Measurements from ENCODE around the gene LRATD1. TPM values are rescaled to one million over a fixed set of nuclear protein-coding genes. Genes with fewer than 3 reads are reported as not detected.
A peak's percentile ranks its signal among the peaks of the same experiment; 100 is the strongest.

Gene LRATD1
- polyA plus RNA-seq, 1 donor from 2014 or later = 81.4 TPM

- no peaks in the 10 kb centered on the region for H4K20me1 ChIP-seq (ENCODE audit: insufficient read depth)
- TF ChIP-seq TAF1 (IDR thresholded peaks at IDR 0.05; ENCODE audit: low read depth) (peak; percentile 28), POLR2AphosphoS5 (IDR thresholded peaks at IDR 0.05) (peak; percentile 37), EP300 (conservative IDR thresholded peaks at IDR 0.05; ENCODE audit: poor library complexity, severe bottlenecking) (no peak), RAD21 (conservative IDR thresholded peaks at IDR 0.05) (peak; percentile 3), EZH2 (IDR thresholded peaks at IDR 0.05; ENCODE audit: borderline replicate concordance, insufficient read depth, low read length, poor library complexity, severe bottlenecking) (no peak), SMC3 (conservative IDR thresholded peaks at IDR 0.05; ENCODE audit: poor library complexity) (peak; percentile 19), CTCF (IDR thresholded peaks at IDR 0.05; ENCODE audit: poor library complexity, severe bottlenecking) (no peak), MXI1 (conservative IDR thresholded peaks at IDR 0.05; ENCODE audit: poor library complexity, severe bottlenecking) (no peak)
- TF ChIP-seq, protein P1, sequence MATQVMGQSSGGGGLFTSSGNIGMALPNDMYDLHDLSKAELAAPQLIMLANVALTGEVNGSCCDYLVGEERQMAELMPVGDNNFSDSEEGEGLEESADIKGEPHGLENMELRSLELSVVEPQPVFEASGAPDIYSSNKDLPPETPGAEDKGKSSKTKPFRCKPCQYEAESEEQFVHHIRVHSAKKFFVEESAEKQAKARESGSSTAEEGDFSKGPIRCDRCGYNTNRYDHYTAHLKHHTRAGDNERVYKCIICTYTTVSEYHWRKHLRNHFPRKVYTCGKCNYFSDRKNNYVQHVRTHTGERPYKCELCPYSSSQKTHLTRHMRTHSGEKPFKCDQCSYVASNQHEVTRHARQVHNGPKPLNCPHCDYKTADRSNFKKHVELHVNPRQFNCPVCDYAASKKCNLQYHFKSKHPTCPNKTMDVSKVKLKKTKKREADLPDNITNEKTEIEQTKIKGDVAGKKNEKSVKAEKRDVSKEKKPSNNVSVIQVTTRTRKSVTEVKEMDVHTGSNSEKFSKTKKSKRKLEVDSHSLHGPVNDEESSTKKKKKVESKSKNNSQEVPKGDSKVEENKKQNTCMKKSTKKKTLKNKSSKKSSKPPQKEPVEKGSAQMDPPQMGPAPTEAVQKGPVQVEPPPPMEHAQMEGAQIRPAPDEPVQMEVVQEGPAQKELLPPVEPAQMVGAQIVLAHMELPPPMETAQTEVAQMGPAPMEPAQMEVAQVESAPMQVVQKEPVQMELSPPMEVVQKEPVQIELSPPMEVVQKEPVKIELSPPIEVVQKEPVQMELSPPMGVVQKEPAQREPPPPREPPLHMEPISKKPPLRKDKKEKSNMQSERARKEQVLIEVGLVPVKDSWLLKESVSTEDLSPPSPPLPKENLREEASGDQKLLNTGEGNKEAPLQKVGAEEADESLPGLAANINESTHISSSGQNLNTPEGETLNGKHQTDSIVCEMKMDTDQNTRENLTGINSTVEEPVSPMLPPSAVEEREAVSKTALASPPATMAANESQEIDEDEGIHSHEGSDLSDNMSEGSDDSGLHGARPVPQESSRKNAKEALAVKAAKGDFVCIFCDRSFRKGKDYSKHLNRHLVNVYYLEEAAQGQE (IDR thresholded peaks at IDR 0.05; ENCODE audit: borderline replicate concordance) = no peak
- peak overlapping the region; percentile 75 for H3K27ac ChIP-seq (ENCODE audit: low read length)
- no peaks in the 10 kb centered on the region for H3K9me3 ChIP-seq (ENCODE audit: low read length)
- H3K4me2 ChIP-seq (ENCODE audit: low read length) = peak overlapping the region; percentile 60
- peak overlapping the region; percentile 92 for H3K4me3 ChIP-seq (ENCODE audit: low read length)
- peaks cover 4% of the 10 kb centered on the region for H3K27me3 ChIP-seq (ENCODE audit: insufficient read depth, low read depth, low read length)
- no peaks in the 10 kb centered on the region for H3F3A ChIP-seq (ENCODE audit: insufficient read depth, low read length, poor library complexity, severe bottlenecking)
- peak overlapping the region; percentile 89 for H3K9ac ChIP-seq (ENCODE audit: low read length)
- peaks cover 47% of the 10 kb centered on the region for H3K79me2 ChIP-seq (replicated peaks; ENCODE audit: insufficient read depth, low read length)
- H3K9me2 ChIP-seq (ENCODE audit: insufficient read depth, low read length) = no peaks in the 10 kb centered on the region
- no peaks in the 10 kb centered on the region for H3K36me3 ChIP-seq (ENCODE audit: insufficient read depth, low read length)
- peak overlapping the region; percentile 29 for H2AFZ ChIP-seq (ENCODE audit: low read depth, low read length)
Measured at GRCh38 chr2:14633061-14633460, 544 bp downstream of the LRATD1 start.

GRCh38 chr2:14633461-14634181 lies 1.1 kb downstream of the LRATD1 start:
- Histone ChIP-seq H3K27me3 (ENCODE audit: insufficient read depth, low read depth, low read length) (peaks cover 4% of the 10 kb centered on the region), H3K36me3 (ENCODE audit: insufficient read depth, low read length) (no peaks in the 10 kb centered on the region), H3K9ac (ENCODE audit: low read length) (peak overlapping the region; percentile 89), H3K9me2 (ENCODE audit: insufficient read depth, low read length) (no peaks in the 10 kb centered on the region), H4K20me1 (ENCODE audit: insufficient read depth) (no peaks in the 10 kb centered on the region), H3F3A (ENCODE audit: insufficient read depth, low read length, poor library complexity, severe bottlenecking) (no peaks in the 10 kb centered on the region), H2AFZ (ENCODE audit: low read depth, low read length) (peak overlapping the region; percentile 29), H3K4me3 (ENCODE audit: low read length) (peak overlapping the region; percentile 92), H3K27ac (ENCODE audit: low read length) (peak overlapping the region; percentile 75), H3K79me2 (replicated peaks; ENCODE audit: insufficient read depth, low read length) (peaks cover 48% of the 10 kb centered on the region), H3K4me2 (ENCODE audit: low read length) (peak overlapping the region; percentile 60), H3K9me3 (ENCODE audit: low read length) (no peaks in the 10 kb centered on the region)
- no peak for TF ChIP-seq MXI1 (conservative IDR thresholded peaks at IDR 0.05; ENCODE audit: poor library complexity, severe bottlenecking)
- peak; percentile 16 for TF ChIP-seq SMC3 (conservative IDR thresholded peaks at IDR 0.05; ENCODE audit: poor library complexity)
- TF ChIP-seq RAD21 (conservative IDR thresholded peaks at IDR 0.05) = peak; percentile 8
- peak; percentile 32 for TF ChIP-seq TAF1 (IDR thresholded peaks at IDR 0.05; ENCODE audit: low read depth)
- TF ChIP-seq, protein P1 (IDR thresholded peaks at IDR 0.05; ENCODE audit: borderline replicate concordance) = peak; percentile 7

Measured in neural cell (in vitro differentiated cells).